Measurements from ENCODE around the gene PLOD2.
"Not testable (repeated sequence)": the region's sequence is repeated elsewhere in the genome, so short reads cannot be mapped to it uniquely, and the experiment has no call there.

PLOD2 gene

GRCh38 chr3:146134348-146135117, 26.5 kb downstream of the PLOD2 start:
- peak; percentile 51 for DNase-seq

- no peak for DNase-seq
Observed at GRCh38 chr3:146133441-146133840, 27.5 kb downstream of the PLOD2 start.

- peak; percentile 20 for DNase-seq
Observed at GRCh38 chr3:146131616-146132410, 29.2 kb downstream of the PLOD2 start.

GRCh38 chr3:146130881-146131371, 30.1 kb downstream of the PLOD2 start:
- no peak for DNase-seq

GRCh38 chr3:146129750-146130149, 31.2 kb downstream of the PLOD2 start:
- no peak for DNase-seq

GRCh38 chr3:146128939-146129338, 32.0 kb downstream of the PLOD2 start:
- DNase-seq, result no peak

- DNase-seq, result no peak
Observed at GRCh38 chr3:146128179-146128578, 32.8 kb downstream of the PLOD2 start.

GRCh38 chr3:146125951-146126350, 35.0 kb downstream of the PLOD2 start:
- peak; percentile 57 for DNase-seq

GRCh38 chr3:146124126-146124801, 36.7 kb downstream of the PLOD2 start:
- DNase-seq, result peak; percentile 11

GRCh38 chr3:146117406-146118285, 43.3 kb downstream of the PLOD2 start:
- no peak for DNase-seq

GRCh38 chr3:146115619-146116018, 45.4 kb downstream of the PLOD2 start:
- no peak for DNase-seq

- DNase-seq, result not testable (repeated sequence)
Observed at GRCh38 chr3:146113804-146114203, 47.2 kb downstream of the PLOD2 start.

GRCh38 chr3:146111337-146111736, 49.6 kb downstream of the PLOD2 start:
- no peak for DNase-seq

- no peak for DNase-seq
Observed at GRCh38 chr3:146110161-146110560, 50.8 kb downstream of the PLOD2 start.

- no peak for DNase-seq
Observed at GRCh38 chr3:146106986-146107385, 54.0 kb downstream of the PLOD2 start.

- DNase-seq, result no peak
Observed at GRCh38 chr3:146104068-146104467, 56.9 kb downstream of the PLOD2 start.

- no peak for DNase-seq
Observed at GRCh38 chr3:146102885-146103284, 58.1 kb downstream of the PLOD2 start.

GRCh38 chr3:146101538-146101937, 59.4 kb downstream of the PLOD2 start:
- no peak for DNase-seq

GRCh38 chr3:146100825-146101444, 60.0 kb downstream of the PLOD2 start:
- DNase-seq, result peak; percentile 45

GRCh38 chr3:146100180-146100579, 60.8 kb downstream of the PLOD2 start:
- no peak for DNase-seq

- DNase-seq, result no peak
Observed at GRCh38 chr3:146099316-146099715, 61.7 kb downstream of the PLOD2 start.

GRCh38 chr3:146093896-146094295, 67.1 kb downstream of the PLOD2 start:
- DNase-seq, result peak; percentile 67
